ENCODE measurements around the gene RGS6.

DNA sequence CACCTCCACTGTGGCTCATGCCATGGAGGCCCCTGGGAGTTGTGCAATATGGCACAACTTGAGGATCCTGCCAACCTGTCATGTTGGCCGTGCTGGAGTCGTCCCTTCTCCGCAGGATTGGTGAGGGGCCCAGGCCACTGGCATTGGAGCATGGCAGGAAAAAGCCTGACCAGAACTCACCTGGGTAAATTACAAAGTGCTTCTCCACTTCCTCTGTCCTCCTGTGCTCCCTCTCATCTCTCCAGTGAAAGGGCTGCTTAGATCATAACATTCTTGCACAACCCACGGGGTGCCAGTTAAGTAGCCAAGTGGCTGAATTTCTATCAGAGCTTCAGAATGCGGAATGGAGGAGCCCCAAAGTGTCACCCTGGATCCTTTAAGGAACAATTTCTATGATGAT, 580.7 kb downstream of the RGS6 start:
- TF ChIP-seq, protein P1, sequence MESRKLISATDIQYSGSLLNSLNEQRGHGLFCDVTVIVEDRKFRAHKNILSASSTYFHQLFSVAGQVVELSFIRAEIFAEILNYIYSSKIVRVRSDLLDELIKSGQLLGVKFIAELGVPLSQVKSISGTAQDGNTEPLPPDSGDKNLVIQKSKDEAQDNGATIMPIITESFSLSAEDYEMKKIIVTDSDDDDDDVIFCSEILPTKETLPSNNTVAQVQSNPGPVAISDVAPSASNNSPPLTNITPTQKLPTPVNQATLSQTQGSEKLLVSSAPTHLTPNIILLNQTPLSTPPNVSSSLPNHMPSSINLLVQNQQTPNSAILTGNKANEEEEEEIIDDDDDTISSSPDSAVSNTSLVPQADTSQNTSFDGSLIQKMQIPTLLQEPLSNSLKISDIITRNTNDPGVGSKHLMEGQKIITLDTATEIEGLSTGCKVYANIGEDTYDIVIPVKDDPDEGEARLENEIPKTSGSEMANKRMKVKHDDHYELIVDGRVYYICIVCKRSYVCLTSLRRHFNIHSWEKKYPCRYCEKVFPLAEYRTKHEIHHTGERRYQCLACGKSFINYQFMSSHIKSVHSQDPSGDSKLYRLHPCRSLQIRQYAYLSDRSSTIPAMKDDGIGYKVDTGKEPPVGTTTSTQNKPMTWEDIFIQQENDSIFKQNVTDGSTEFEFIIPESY (IDR thresholded peaks at IDR 0.05), result no peak
- no peak for TF ChIP-seq JUND (IDR thresholded peaks at IDR 0.05)
- TF ChIP-seq, protein P2, sequence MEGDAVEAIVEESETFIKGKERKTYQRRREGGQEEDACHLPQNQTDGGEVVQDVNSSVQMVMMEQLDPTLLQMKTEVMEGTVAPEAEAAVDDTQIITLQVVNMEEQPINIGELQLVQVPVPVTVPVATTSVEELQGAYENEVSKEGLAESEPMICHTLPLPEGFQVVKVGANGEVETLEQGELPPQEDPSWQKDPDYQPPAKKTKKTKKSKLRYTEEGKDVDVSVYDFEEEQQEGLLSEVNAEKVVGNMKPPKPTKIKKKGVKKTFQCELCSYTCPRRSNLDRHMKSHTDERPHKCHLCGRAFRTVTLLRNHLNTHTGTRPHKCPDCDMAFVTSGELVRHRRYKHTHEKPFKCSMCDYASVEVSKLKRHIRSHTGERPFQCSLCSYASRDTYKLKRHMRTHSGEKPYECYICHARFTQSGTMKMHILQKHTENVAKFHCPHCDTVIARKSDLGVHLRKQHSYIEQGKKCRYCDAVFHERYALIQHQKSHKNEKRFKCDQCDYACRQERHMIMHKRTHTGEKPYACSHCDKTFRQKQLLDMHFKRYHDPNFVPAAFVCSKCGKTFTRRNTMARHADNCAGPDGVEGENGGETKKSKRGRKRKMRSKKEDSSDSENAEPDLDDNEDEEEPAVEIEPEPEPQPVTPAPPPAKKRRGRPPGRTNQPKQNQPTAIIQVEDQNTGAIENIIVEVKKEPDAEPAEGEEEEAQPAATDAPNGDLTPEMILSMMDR (IDR thresholded peaks at IDR 0.05; ENCODE audit: low read depth, low read length, missing input control), result no peak
- TF ChIP-seq RAD21 (IDR thresholded peaks at IDR 0.05), result no peak
- TF ChIP-seq RXRA (IDR thresholded peaks at IDR 0.05), result no peak
- TF ChIP-seq HNF4G (IDR thresholded peaks at IDR 0.05), result no peak
- TF ChIP-seq, protein P3, sequence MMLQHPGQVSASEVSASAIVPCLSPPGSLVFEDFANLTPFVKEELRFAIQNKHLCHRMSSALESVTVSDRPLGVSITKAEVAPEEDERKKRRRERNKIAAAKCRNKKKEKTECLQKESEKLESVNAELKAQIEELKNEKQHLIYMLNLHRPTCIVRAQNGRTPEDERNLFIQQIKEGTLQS (IDR thresholded peaks at IDR 0.05), result no peak
- TF ChIP-seq YY1 (IDR thresholded peaks at IDR 0.05), result no peak
- TF ChIP-seq, protein P4, sequence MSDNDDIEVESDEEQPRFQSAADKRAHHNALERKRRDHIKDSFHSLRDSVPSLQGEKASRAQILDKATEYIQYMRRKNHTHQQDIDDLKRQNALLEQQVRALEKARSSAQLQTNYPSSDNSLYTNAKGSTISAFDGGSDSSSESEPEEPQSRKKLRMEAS (IDR thresholded peaks at IDR 0.05), result no peak
- no peak for TF ChIP-seq NR2F2 (IDR thresholded peaks at IDR 0.05)
- no peak for TF ChIP-seq FOXA1 (IDR thresholded peaks at IDR 0.05)
- no peak for TF ChIP-seq SP1 (IDR thresholded peaks at IDR 0.05)
